H1 (cell line): Measurements from ENCODE around the gene CASQ1. TPM values are rescaled to one million over a fixed set of nuclear protein-coding genes. Genes with fewer than 3 reads are reported as not detected.

Experiments
- CTCF ChIA-PET: fragments of 300-600 bp; sonication (Branson Sonifier 250); formaldehyde crosslinking; loops from one replicate; lab custom pipeline; 2021; ENCODE audit not compliant: partially characterized antibody; lab: Charles Lee
- POLR2A ChIA-PET: fragments of 300-600 bp; sonication (Branson Sonifier 250); formaldehyde crosslinking; loops from one replicate; lab custom pipeline; 2021; ENCODE audit warnings: inconsistent platforms; ENCODE audit not compliant: partially characterized antibody; lab: Charles Lee
- DNase-seq, 2 experiments: peaks; one replicate each; pipeline versions ENCODE4 v3.0.0 to v3.0.0-alpha.2; 2010 to 2022; ENCODE audit warnings: low spot score in 2 of 2, low read depth in 1 of 2, mixed read lengths in 1 of 2
- FAIRE-seq: peaks from 2 replicates; lab custom pipeline; 2011; peaks lifted over from hg19 to GRCh38; lab: Jason Lieb, UNC
- H2AFZ ChIP-seq: 2 replicates; pipeline ENCODE4 v1.8.1; 2012; ENCODE audit warnings: low read length, inconsistent platforms
- H2AK5ac ChIP-seq: 2 replicates; pipeline ENCODE4 v1.6.1; 2013; ENCODE audit warnings: low read depth, low read length
- H2BK120ac ChIP-seq: replicated peaks from 2 replicates; pipeline ENCODE3; 2013; ENCODE audit warnings: low read depth, low read length, inconsistent platforms
- H2BK12ac ChIP-seq: 2 replicates; pipeline ENCODE4 v1.6.1; 2013; ENCODE audit warnings: low read depth, low read length
- H2BK15ac ChIP-seq: 2 replicates; pipeline ENCODE4 v1.6.1; 2013; ENCODE audit warnings: low read length
- H2BK20ac ChIP-seq: 2 replicates; pipeline ENCODE4 v1.6.1; 2013; ENCODE audit warnings: low read length
- H2BK5ac ChIP-seq: 2 replicates; pipeline ENCODE4 v1.6.1; 2013; ENCODE audit warnings: low read depth, low read length
- H3K14ac ChIP-seq: 2 replicates; pipeline ENCODE4 v1.6.1; 2013; ENCODE audit warnings: inconsistent platforms; ENCODE audit not compliant: insufficient read length
- H3K18ac ChIP-seq: 2 replicates; pipeline ENCODE4 v1.6.1; 2013; ENCODE audit warnings: low read length; ENCODE audit errors: extremely low read depth
- H3K23ac ChIP-seq: 2 replicates; pipeline ENCODE4 v1.6.1; 2013; ENCODE audit warnings: inconsistent platforms; ENCODE audit not compliant: insufficient read length
- H3K23me2 ChIP-seq: 2 replicates; pipeline ENCODE4 v1.6.1; 2013; ENCODE audit warnings: low read depth, low read length
- H3K27ac ChIP-seq: 2 replicates; pipeline ENCODE4 v1.6.1; 2011; ENCODE audit warnings: low read depth, low read length, inconsistent platforms
- H3K27me3 ChIP-seq, 4 experiments: replicated peaks in 1 of 4; 1 replicate in 1 of 4; 2 replicates in 3 of 4; pipeline versions ENCODE4 v1.6.1 to v1.8.1; 2011 to 2013; ENCODE audit warnings: low read length in 3 of 4, mild to moderate bottlenecking in 3 of 4, inconsistent platforms in 2 of 4, mixed read lengths in 2 of 4, moderate library complexity in 1 of 4; ENCODE audit not compliant: control insufficient read depth in 3 of 4, insufficient read depth in 3 of 4; ENCODE audit errors: extremely low read depth in 1 of 4
- H3K36me3 ChIP-seq, 4 experiments: 2 replicates each; pipeline versions ENCODE4 v1.6.1 to v1.8.1; 2011 to 2013; ENCODE audit warnings: mild to moderate bottlenecking in 4 of 4, low read length in 3 of 4, moderate library complexity in 2 of 4, control low read depth in 1 of 4, inconsistent platforms in 1 of 4; ENCODE audit not compliant: insufficient read depth in 4 of 4, control insufficient read depth in 2 of 4
- H3K4ac ChIP-seq: replicated peaks from 2 replicates; pipeline ENCODE3; 2013; ENCODE audit warnings: low read length, low read depth, mixed read lengths, inconsistent platforms; ENCODE audit not compliant: insufficient read length
- H3K4me1 ChIP-seq, 4 experiments: replicated peaks in 1 of 4; 1 replicate in 1 of 4; 2 replicates in 3 of 4; pipeline versions ENCODE4 v1.6.1 to v1.8.1; 2011 to 2013; ENCODE audit warnings: low read length in 3 of 4, inconsistent platforms in 2 of 4, mixed read lengths in 1 of 4; ENCODE audit not compliant: insufficient read depth in 4 of 4, control insufficient read depth in 3 of 4
- H3K4me2 ChIP-seq, 2 experiments: 2 replicates each; pipeline versions ENCODE4 v1.6.1 to v1.8.1; 2011 to 2013; ENCODE audit warnings: low read depth in 2 of 2, low read length in 2 of 2, control low read depth in 1 of 2, inconsistent platforms in 1 of 2, mild to moderate bottlenecking in 1 of 2; ENCODE audit not compliant: insufficient read depth in 1 of 2
- H3K4me3 ChIP-seq, 4 experiments: fragments of 200-600, 300-600 bp in 1 of 4; sonication (generic), shearing (Covaris generic), sonication (Bioruptor Twin) in 1 of 4; 2 replicates each; pipeline versions ENCODE4 v1.5.1 to v1.8.1; 2011 to 2016; ENCODE audit warnings: low read length in 4 of 4, low read depth in 3 of 4, control low read depth in 2 of 4, inconsistent platforms in 2 of 4, mild to moderate bottlenecking in 2 of 4, mixed read lengths in 1 of 4, moderate library complexity in 1 of 4; ENCODE audit not compliant: insufficient read depth in 2 of 4; ENCODE audit errors: extremely low read depth in 1 of 4
- H3K56ac ChIP-seq: replicated peaks from 2 replicates; pipeline ENCODE3; 2013; ENCODE audit warnings: low read depth, mild to moderate bottlenecking, mixed read lengths, low read length, inconsistent platforms; ENCODE audit not compliant: insufficient read length
- H3K79me1 ChIP-seq: 2 replicates; pipeline ENCODE4 v1.6.1; 2013; ENCODE audit warnings: low read depth, low read length, control low read depth
- H3K79me2 ChIP-seq, 2 experiments: 2 replicates each; pipeline versions ENCODE4 v1.6.1 to v1.8.1; 2012 to 2013; ENCODE audit warnings: low read length in 2 of 2, mild to moderate bottlenecking in 2 of 2, inconsistent platforms in 1 of 2; ENCODE audit not compliant: insufficient read depth in 2 of 2, control insufficient read depth in 1 of 2
- H3K9ac ChIP-seq, 4 experiments: replicated peaks in 1 of 4; 1 replicate in 1 of 4; 2 replicates in 3 of 4; pipeline versions ENCODE4 v1.6.1 to v1.8.1; 2011 to 2013; ENCODE audit warnings: low read depth in 3 of 4, low read length in 3 of 4, control low read depth in 2 of 4, mild to moderate bottlenecking in 2 of 4, moderate library complexity in 2 of 4, inconsistent platforms in 1 of 4; ENCODE audit errors: extremely low read depth in 1 of 4
- H3K9me3 ChIP-seq, 2 experiments: 2 replicates each; pipeline versions ENCODE4 v1.6.1 to v1.8.1; 2012 to 2013; ENCODE audit warnings: mild to moderate bottlenecking in 2 of 2, moderate library complexity in 2 of 2, control low read depth in 1 of 2, inconsistent platforms in 1 of 2, low read depth in 1 of 2, low read length in 1 of 2, mixed read lengths in 1 of 2; ENCODE audit not compliant: insufficient read depth in 2 of 2
- H4K20me1 ChIP-seq, 2 experiments: replicated peaks in 1 of 2; 2 replicates each; pipeline versions ENCODE3 to v1.8.1; 2011 to 2013; ENCODE audit warnings: inconsistent platforms in 2 of 2, low read length in 2 of 2, mild to moderate bottlenecking in 1 of 2; ENCODE audit not compliant: insufficient read depth in 2 of 2, control insufficient read depth in 1 of 2
- H4K5ac ChIP-seq: 2 replicates; pipeline ENCODE4 v1.6.1; 2013; ENCODE audit warnings: low read length, low read depth, mixed read lengths, inconsistent platforms; ENCODE audit not compliant: insufficient read length
- H4K8ac ChIP-seq: 2 replicates; pipeline ENCODE4 v1.8.0; 2013; ENCODE audit warnings: mild to moderate bottlenecking, moderate library complexity, low read length, inconsistent platforms; ENCODE audit not compliant: insufficient read depth; ENCODE audit errors: extremely low read depth
- H4K91ac ChIP-seq: replicated peaks from 2 replicates; pipeline ENCODE3; 2013; ENCODE audit warnings: low read length, mixed read lengths, inconsistent platforms; ENCODE audit not compliant: insufficient read length
- CHD1 ChIP-seq: IDR thresholded peaks from 2 replicates; pipeline ENCODE4 v1.6.1; 2012; ENCODE audit warnings: low read depth, low read length, improper control_type of control experiment
- TCF12 ChIP-seq: IDR thresholded peaks from 2 replicates; pipeline ENCODE4 v1.6.1; 2011; ENCODE audit warnings: low read depth, mild to moderate bottlenecking, low read length
- WGBS, 2 experiments: shearing (Covaris generic) in 1 of 2; methylation state at CpG; one replicate each; pipeline versions ENCODE4 v1.1.6 to v1.1.7; 2013 to 2015; ENCODE audit warnings: low lambda C conversion rate in 2 of 2, mixed read lengths in 2 of 2, inconsistent platforms in 1 of 2, low coverage in 1 of 2, missing lambda C conversion rate in 1 of 2; ENCODE audit not compliant: insufficient replicate concordance in 2 of 2, insufficient coverage in 1 of 2, insufficient read length in 1 of 2; ENCODE audit errors: extremely low coverage in 1 of 2, missing lambda C conversion rate in 1 of 2; 5-methylcytosine and 5-hydroxymethylcytosine counted together
- polyA plus RNA-seq, 7 experiments: library from polyadenylated mRNA; depleted of rRNA in 3 of 7; stranded (reverse) in 5 of 7; unstranded in 2 of 7; fragments of >200 nt in 5 of 7; fragments of 200-250 nt in 2 of 7; gene quantifications; 1 replicate in 5 of 7; 2 replicates in 1 of 7; 4 replicates in 1 of 7; pipeline versions ENCODE4 v1.2.1 to v1.2.3, GENCODE V29; 2011 to 2013; ENCODE audit warnings: missing spikeins in 2 of 7, mixed read lengths in 2 of 7
- total RNA-seq: library from RNA; stranded (reverse); fragmentation: NEBNext Ultra II Directional; extraction: Animal tissue kit (Norgen Biotek cat#: 25700); gene quantifications from 2 replicates; pipeline ENCODE4 v1.2.1, GENCODE V29; 2021

Gene CASQ1
- total and polyA plus RNA-seq, 2 of the 8 experiments (the other 6 are each of a cell fraction or from before 2014, with no cell fraction given), result 0.80 to 1.3 TPM

DNA sequence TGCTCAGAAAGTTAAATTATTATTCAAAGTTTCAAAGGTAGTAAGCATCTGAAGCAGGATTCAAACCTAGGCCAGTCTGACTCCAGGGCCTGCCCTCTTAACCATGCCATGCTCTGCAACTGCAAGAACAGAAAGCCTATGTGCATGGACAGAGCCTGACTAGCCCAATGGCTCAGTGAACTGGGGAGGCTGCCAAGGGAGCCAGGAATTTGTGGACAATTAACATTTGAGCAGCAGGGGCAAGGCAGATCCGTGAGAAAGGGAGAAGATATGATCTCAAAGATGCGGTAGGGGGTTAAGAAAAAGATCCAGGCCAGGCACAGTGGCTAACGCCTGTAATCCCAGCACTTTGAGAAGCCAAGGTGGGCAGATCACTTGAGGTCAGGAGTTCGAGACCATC lies 45.5 kb upstream of the CASQ1 start:
- no peak overlapping the region for H2BK12ac ChIP-seq
- H3K23ac ChIP-seq, result no peak overlapping the region
- H3K79me1 ChIP-seq, result no peaks in the 10 kb centered on the region
- H3K4me2 ChIP-seq, result no peak overlapping the region
- H3K4ac ChIP-seq, result no peak overlapping the region
- H3K9ac ChIP-seq, result no peak overlapping the region
- no peak overlapping the region for H4K91ac ChIP-seq
- H3K4me3 ChIP-seq, result no peak overlapping the region
- no peak overlapping the region for H2BK120ac ChIP-seq
- H2BK15ac ChIP-seq, result no peak overlapping the region
- H2BK5ac ChIP-seq, result no peak overlapping the region
- peaks cover 0 to 9% (median 5%) of the 10 kb centered on the region in 4 experiments; a peak in 3 of 8 replicates for H3K36me3 ChIP-seq
- H3K27ac ChIP-seq, result no peak overlapping the region
- no peaks in the 10 kb centered on the region for H4K20me1 ChIP-seq
- H4K8ac ChIP-seq, result no peak overlapping the region
- FAIRE-seq (no peak), DNase-seq (no peak)
- H2AFZ ChIP-seq, result no peak overlapping the region
- no peak overlapping the region for H2BK20ac ChIP-seq
- H3K23me2 ChIP-seq, result no peaks in the 10 kb centered on the region
- no peak overlapping the region for H2AK5ac ChIP-seq
- H3K9me3 ChIP-seq, result no peaks in the 10 kb centered on the region
- no peaks in the 10 kb centered on the region for H3K79me2 ChIP-seq
- CTCF ChIA-PET, result interaction anchor here (1.0 to 1.6 kb wide), 2 partner anchors 41 to 44 kb away, joined by 3 to 5 read pairs; no protein-coding TSS in a partner anchor
- POLR2A ChIA-PET, result no interaction called here
- 69% methylated on average over 4 of the region's 4 CpGs; no CpG with 5 or more reads in 1 of the 2 experiments for WGBS, 2 experiments
- no peak overlapping the region for H3K14ac ChIP-seq
- H3K27me3 ChIP-seq, result no peaks in the 10 kb centered on the region
- H3K4me1 ChIP-seq, result 0 out of 7 replicates have a peak, but pooled peaks cover 0 to 2% (median 0%) of the 10 kb centered on the region in 4 experiments
- no peak overlapping the region for H3K18ac ChIP-seq
- H3K56ac ChIP-seq, result no peak overlapping the region
- H4K5ac ChIP-seq, result no peak overlapping the region
- TF ChIP-seq CHD1 (no peak), TCF12 (no peak)
